ENCODE results near the gene BCAS1. TPM values are rescaled to one million over a fixed set of nuclear protein-coding genes. Genes with fewer than 3 reads are reported as not detected.

BCAS1 gene
- total and polyA plus RNA-seq, 2 donors from 2014 or later = 1.1 to 4.8 TPM

- Histone ChIP-seq H3K27me3 (ENCODE audit: control insufficient read depth, insufficient read depth, low read length) (no peaks in the 10 kb centered on the region), H3K9me3 (ENCODE audit: control insufficient read depth in 2 of 3, insufficient read depth in 1 of 3, low read length in 3 of 3) (no peaks in the 10 kb centered on the region), H3K4me3 (ENCODE audit: low read length in 3 of 3) (no peak overlapping the region), H3K36me3 (ENCODE audit: control insufficient read depth in 2 of 3, insufficient read depth in 3 of 3, low read length in 3 of 3) (no peaks in the 10 kb centered on the region), H3K4me1 (ENCODE audit: control insufficient read depth in 2 of 3, insufficient read depth in 2 of 3, low read depth in 1 of 3, low read length in 3 of 3) (no peaks in the 10 kb centered on the region), H3K9ac (ENCODE audit: low read length in 3 of 3) (no peak overlapping the region), H3K27ac (ENCODE audit: low read depth in 2 of 2, low read length in 2 of 2) (no peak overlapping the region)
- intact Hi-C loops (cut with DNase I) = no loop called here
- no peak for FAIRE-seq
- DNase-seq = no peak
- no peak for TF ChIP-seq CTCF (IDR thresholded peaks at IDR 0.05; ENCODE audit: borderline replicate concordance, extremely low read depth, insufficient read depth)
Measured at GRCh38 chr20:54074511-54074910, 4.1 kb upstream of the BCAS1 start.

DNA sequence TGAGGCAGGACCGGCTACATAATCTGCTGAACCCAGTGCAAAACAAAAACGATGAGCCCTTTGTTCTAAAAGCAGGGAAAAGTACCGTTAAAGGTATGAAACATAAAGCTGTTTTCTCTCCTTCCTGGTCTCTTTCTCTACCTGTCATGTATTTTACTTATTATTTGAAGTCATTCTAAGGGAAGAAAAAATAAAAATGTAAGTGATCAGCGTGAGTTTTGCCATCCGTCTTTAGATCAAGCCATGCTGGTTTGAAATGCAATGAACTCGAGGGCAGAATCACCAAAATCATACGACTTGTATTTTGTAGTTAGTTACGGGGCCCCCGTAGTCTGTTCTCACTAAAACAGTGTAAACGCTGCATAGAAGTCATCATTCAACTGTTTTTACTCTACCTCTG, 2.9 kb upstream of the BCAS1 start:
- Histone ChIP-seq H3K27ac (ENCODE audit: low read depth in 2 of 2, low read length in 2 of 2) (no peak overlapping the region), H3K27me3 (ENCODE audit: control insufficient read depth, insufficient read depth, low read length) (no peaks in the 10 kb centered on the region), H3K36me3 (ENCODE audit: control insufficient read depth in 2 of 3, insufficient read depth in 3 of 3, low read length in 3 of 3) (no peaks in the 10 kb centered on the region), H3K9ac (ENCODE audit: low read length in 3 of 3) (no peak overlapping the region), H3K9me3 (ENCODE audit: control insufficient read depth in 2 of 3, insufficient read depth in 1 of 3, low read length in 3 of 3) (no peaks in the 10 kb centered on the region), H3K4me1 (ENCODE audit: control insufficient read depth in 2 of 3, insufficient read depth in 2 of 3, low read depth in 1 of 3, low read length in 3 of 3) (no peaks in the 10 kb centered on the region), H3K4me3 (ENCODE audit: low read length in 3 of 3) (no peak overlapping the region)
- intact Hi-C loops (cut with DNase I) = no loop called here
- TF ChIP-seq CTCF (IDR thresholded peaks at IDR 0.05; ENCODE audit: borderline replicate concordance, extremely low read depth, insufficient read depth) = no peak
- no peak for DNase-seq
- FAIRE-seq = no peak

- intact Hi-C loops (cut with DNase I) = no loop called here
- Histone ChIP-seq H3K9me3 (ENCODE audit: control insufficient read depth in 2 of 3, insufficient read depth in 1 of 3, low read length in 3 of 3) (no peaks in the 10 kb centered on the region), H3K27ac (ENCODE audit: low read depth in 2 of 2, low read length in 2 of 2) (no peak overlapping the region), H3K36me3 (ENCODE audit: control insufficient read depth in 2 of 3, insufficient read depth in 3 of 3, low read length in 3 of 3) (no peaks in the 10 kb centered on the region), H3K4me3 (ENCODE audit: low read length in 3 of 3) (no peak overlapping the region), H3K27me3 (ENCODE audit: control insufficient read depth, insufficient read depth, low read length) (no peaks in the 10 kb centered on the region), H3K4me1 (ENCODE audit: control insufficient read depth in 2 of 3, insufficient read depth in 2 of 3, low read depth in 1 of 3, low read length in 3 of 3) (peaks cover 2 to 4% (median 3%) of the 10 kb centered on the region in 3 donors), H3K9ac (ENCODE audit: low read length in 3 of 3) (no peak overlapping the region)
- TF ChIP-seq CTCF (IDR thresholded peaks at IDR 0.05; ENCODE audit: borderline replicate concordance, extremely low read depth, insufficient read depth) = no peak
- DNase-seq = no peak
- no peak for FAIRE-seq
Measured at GRCh38 chr20:54069501-54069971, 858 bp downstream of the BCAS1 start.

DNA sequence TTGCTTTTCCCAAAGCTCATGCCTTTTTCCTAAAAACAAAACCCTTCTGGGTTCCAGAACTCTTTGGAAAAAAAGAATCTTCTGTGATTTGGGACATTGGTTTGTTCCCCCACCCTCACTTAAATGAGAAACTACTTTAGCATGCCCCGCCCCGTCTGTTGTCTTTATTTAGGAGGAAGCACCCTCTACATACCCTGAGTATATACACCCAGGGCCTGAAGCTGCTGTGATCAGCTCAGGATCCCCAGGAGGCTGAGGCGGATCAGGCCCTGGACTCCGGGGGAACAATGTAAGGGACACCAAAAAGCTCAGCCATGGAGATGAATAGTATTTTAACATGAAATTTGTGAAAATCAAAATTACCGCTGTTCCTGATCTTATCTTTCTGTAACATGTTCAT, 1.4 kb downstream of the BCAS1 start:
- peaks cover 2 to 4% (median 3%) of the 10 kb centered on the region in 3 donors for H3K4me1 ChIP-seq (ENCODE audit: control insufficient read depth in 2 of 3, insufficient read depth in 2 of 3, low read depth in 1 of 3, low read length in 3 of 3)
- no peaks in the 10 kb centered on the region for H3K27me3 ChIP-seq (ENCODE audit: control insufficient read depth, insufficient read depth, low read length)
- TF ChIP-seq CTCF (IDR thresholded peaks at IDR 0.05; ENCODE audit: borderline replicate concordance, extremely low read depth, insufficient read depth) = no peak
- FAIRE-seq = no peak
- DNase-seq = no peak
- H3K4me3 ChIP-seq (ENCODE audit: low read length in 3 of 3) = no peak overlapping the region
- intact Hi-C loops (cut with DNase I) = no loop called here
- H3K36me3 ChIP-seq (ENCODE audit: control insufficient read depth in 2 of 3, insufficient read depth in 3 of 3, low read length in 3 of 3) = no peaks in the 10 kb centered on the region
- no peak overlapping the region for H3K27ac ChIP-seq (ENCODE audit: low read depth in 2 of 2, low read length in 2 of 2)
- no peaks in the 10 kb centered on the region for H3K9me3 ChIP-seq (ENCODE audit: control insufficient read depth in 2 of 3, insufficient read depth in 1 of 3, low read length in 3 of 3)
- H3K9ac ChIP-seq (ENCODE audit: low read length in 3 of 3) = no peak overlapping the region
